RWPE1 (cell line): ENCODE measurements around the gene CSMD2.

ENCODE experiments used
- CTCF ChIA-PET: fragments of 350-600 bp; sonication (Branson Sonifier 250); formaldehyde crosslinking; extraction: SDS; loops from one replicate; lab custom pipeline; 2021; lab: Yijun Ruan, JAX
- POLR2A ChIA-PET: fragments of 400-600 bp; formaldehyde crosslinking; extraction: SDS; loops from one replicate; lab custom pipeline; 2020; ENCODE audit warnings: antibody characterized with exemption; ENCODE audit not compliant: low non-redundant PET; lab: Yijun Ruan, JAX
- DNase-seq: peaks from one replicate; pipeline ENCODE4 v3.0.0; 2012; ENCODE audit warnings: low spot score
- H3K27ac ChIP-seq: fragments of 450-650 bp; 2 replicates; pipeline ENCODE4 v1.5.1; 2017
- CTCF ChIP-seq: fragments of 450-650 bp; conservative IDR thresholded peaks from 2 replicates; pipeline ENCODE4 v1.5.1; 2017; ENCODE audit warnings: low read depth, mild to moderate bottlenecking

CSMD2 gene

GRCh38 chr1:33709783-33710718, 455.0 kb downstream of the CSMD2 start:
- CTCF ChIA-PET = no interaction called here
- POLR2A ChIA-PET = no interaction called here
- TF ChIP-seq CTCF = no peak
- H3K27ac ChIP-seq = no peak overlapping the region
- DNase-seq = no peak

GRCh38 chr1:33709174-33709782, 455.8 kb downstream of the CSMD2 start:
- no peak for DNase-seq
- CTCF ChIA-PET = no interaction called here
- no peak overlapping the region for H3K27ac ChIP-seq
- POLR2A ChIA-PET = no interaction called here
- no peak for TF ChIP-seq CTCF

- CTCF ChIA-PET = no interaction called here
- POLR2A ChIA-PET = no interaction called here
- no peak overlapping the region for H3K27ac ChIP-seq
- DNase-seq = no peak
- no peak for TF ChIP-seq CTCF
These were observed 458.3 kb downstream of the CSMD2 start for GRCh38 chr1:33706634-33707255.

GRCh38 chr1:33703464-33703863, 461.6 kb downstream of the CSMD2 start:
- TF ChIP-seq CTCF = no peak
- H3K27ac ChIP-seq = no peak overlapping the region
- DNase-seq = no peak
- ChIA-PET POLR2A (no interaction called here), CTCF (interaction anchor here (0.7 to 0.8 kb wide), 2 partner anchors 978 to 1216 kb away, joined by 3 to 4 read pairs; no protein-coding TSS in a partner anchor)

GRCh38 chr1:33698361-33699035, 466.5 kb downstream of the CSMD2 start:
- H3K27ac ChIP-seq = no peak overlapping the region
- ChIA-PET POLR2A (no interaction called here), CTCF (no interaction called here)
- DNase-seq = no peak
- no peak for TF ChIP-seq CTCF

GRCh38 chr1:33697816-33698215, 467.2 kb downstream of the CSMD2 start:
- H3K27ac ChIP-seq = no peak overlapping the region
- ChIA-PET CTCF (no interaction called here), POLR2A (no interaction called here)
- no peak for DNase-seq
- no peak for TF ChIP-seq CTCF
